ENCODE data around the gene ATP2C2. TPM values are rescaled to one million over a fixed set of nuclear protein-coding genes. Genes with fewer than 3 reads are reported as not detected.

Gene ATP2C2
- total and polyA plus RNA-seq, 7 donors = 0.03 to 0.06 TPM; not detected in 5

GRCh38 chr16:84482001-84482891 is 113.9 kb downstream of the ATP2C2 start:
- TF ChIP-seq CTCF (IDR thresholded peaks at IDR 0.05) = no peak
- no peak overlapping the region for H3K27ac ChIP-seq
- ATAC-seq (no peak), DNase-seq (no peak)
- peaks cover 6% of the 10 kb centered on the region for H3K4me1 ChIP-seq
- no peaks in the 10 kb centered on the region for H3K9me3 ChIP-seq
- no peak overlapping the region for H3K4me3 ChIP-seq
- H3K36me3 ChIP-seq (ENCODE audit: insufficient read depth in 1 of 2, low read depth in 1 of 2) = peaks cover 0 to 48% of the 10 kb centered on the region in 2 donors
- 76 to 82% (median 80%) methylated on average over 33 of the region's 33 CpGs for WGBS, 3 donors
- intact Hi-C loops (cut with DNase I) = loop anchor here in 1 of 2 donors (10.0 kb wide), 2 partner anchors 307 to 657 kb away; no protein-coding TSS in a partner anchor
- no peaks in the 10 kb centered on the region for H3K27me3 ChIP-seq (ENCODE audit: insufficient read depth in 3 of 3, low read length in 2 of 3)

- Histone ChIP-seq H3K36me3 (ENCODE audit: insufficient read depth in 1 of 2, low read depth in 1 of 2) (peaks cover 0 to 56% of the 10 kb centered on the region in 2 donors), H3K9me3 (no peaks in the 10 kb centered on the region), H3K27ac (no peak overlapping the region), H3K27me3 (ENCODE audit: insufficient read depth in 3 of 3, low read length in 2 of 3) (no peaks in the 10 kb centered on the region), H3K4me1 (peaks cover 6% of the 10 kb centered on the region), H3K4me3 (no peak overlapping the region)
- intact Hi-C loops (cut with DNase I) = loop anchor here in 1 of 2 donors (10.0 kb wide), 2 partner anchors 308 to 658 kb away; no protein-coding TSS in a partner anchor
- ATAC-seq (no peak), DNase-seq (no peak)
- TF ChIP-seq CTCF (IDR thresholded peaks at IDR 0.05) = no peak
- 87 to 93% (median 91%) methylated on average over 25 of the region's 25 CpGs for WGBS, 3 donors
Measured at GRCh38 chr16:84482951-84483881, 114.9 kb downstream of the ATP2C2 start.

GRCh38 chr16:84483882-84484565 is 115.7 kb downstream of the ATP2C2 start:
- 91 to 94% (median 93%) methylated on average over 19 of the region's 19 CpGs for WGBS, 3 donors
- Histone ChIP-seq H3K9me3 (no peaks in the 10 kb centered on the region), H3K36me3 (ENCODE audit: insufficient read depth in 1 of 2, low read depth in 1 of 2) (peaks cover 0 to 60% of the 10 kb centered on the region in 2 donors), H3K27me3 (ENCODE audit: insufficient read depth in 3 of 3, low read length in 2 of 3) (no peaks in the 10 kb centered on the region), H3K4me1 (peaks cover 6% of the 10 kb centered on the region), H3K27ac (no peak overlapping the region), H3K4me3 (no peak overlapping the region)
- no peak for TF ChIP-seq CTCF (IDR thresholded peaks at IDR 0.05)
- no peak for DNase-seq
- no peak for ATAC-seq
- intact Hi-C loops (cut with DNase I) = loop anchor here in 1 of 2 donors (2.0 to 10.0 kb wide), 4 partner anchors 207 to 659 kb away; no protein-coding TSS in a partner anchor

GRCh38 chr16:84484579-84485254 is 116.4 kb downstream of the ATP2C2 start:
- Histone ChIP-seq H3K4me1 (peaks cover 6% of the 10 kb centered on the region), H3K4me3 (no peak overlapping the region), H3K9me3 (no peaks in the 10 kb centered on the region), H3K27me3 (ENCODE audit: insufficient read depth in 3 of 3, low read length in 2 of 3) (no peaks in the 10 kb centered on the region), H3K27ac (no peak overlapping the region), H3K36me3 (ENCODE audit: insufficient read depth in 1 of 2, low read depth in 1 of 2) (peaks cover 0 to 61% of the 10 kb centered on the region in 2 donors)
- peak; percentile 74 for TF ChIP-seq CTCF (IDR thresholded peaks at IDR 0.05)
- peak in 1 of 2 donors; percentile 51 for DNase-seq
- 54 to 64% (median 56%) methylated on average over 15 of the region's 15 CpGs for WGBS, 3 donors
- intact Hi-C loops (cut with DNase I) = loop anchor here in 1 of 2 donors (2.0 to 10.0 kb wide), 4 partner anchors 208 to 660 kb away; no protein-coding TSS in a partner anchor
- peak; percentile 57 to 85 (median 77) for ATAC-seq

Data from psoas muscle (tissue), 8 donors.